Measurements from ENCODE around the gene RNF208.

The RNF208 gene

GRCh38 chr9:137172901-137173795 is 48.9 kb downstream of the RNF208 start:
- DNase-seq: no peak

GRCh38 chr9:137171149-137171900 is 50.7 kb downstream of the RNF208 start:
- DNase-seq: no peak

- no peak for DNase-seq
These were observed 51.4 kb downstream of the RNF208 start for GRCh38 chr9:137170486-137171148.

Measured in NCI-H1436 (cell line).